GM21576 (cell line): ENCODE data around the gene FRMPD3.

Experiments used
- ATAC-seq: cut with Tn5 transposase; IDR thresholded peaks from one replicate; pipeline ENCODE4 v1.9.1; 2021; ENCODE audit warnings: mild to moderate bottlenecking, moderate library complexity; ENCODE audit not compliant: unreplicated experiment

Gene FRMPD3

GRCh38 chrX:107477406-107477805 is 28.0 kb downstream of the FRMPD3 start:
- ATAC-seq: no peak

GRCh38 chrX:107480272-107480671 is 30.8 kb downstream of the FRMPD3 start:
- no peak for ATAC-seq

GRCh38 chrX:107482046-107482445 is 32.6 kb downstream of the FRMPD3 start:
- no peak for ATAC-seq

- ATAC-seq: no peak
Observed at GRCh38 chrX:107484002-107484726, 34.7 kb downstream of the FRMPD3 start.

- ATAC-seq: no peak
Observed at GRCh38 chrX:107485013-107485412, 35.6 kb downstream of the FRMPD3 start.

GRCh38 chrX:107493141-107493540 is 43.7 kb downstream of the FRMPD3 start:
- no peak for ATAC-seq

- no peak for ATAC-seq
Observed at GRCh38 chrX:107496786-107497185, 47.3 kb downstream of the FRMPD3 start.
